Loucy (cell line): ENCODE results near the gene GMEB2.

Experiments used
- H2AFZ ChIP-seq: fragments of 200-600 bp; sonication (generic); 2 replicates; pipeline ENCODE4 v1.6.0; 2016; ENCODE audit warnings: antibody characterized with exemption, mild to moderate bottlenecking, low read length, moderate library complexity
- H3F3A ChIP-seq: fragments of 200-600 bp; 2 replicates; pipeline ENCODE4 v1.6.0; 2016; ENCODE audit warnings: antibody characterized with exemption, low read depth, mild to moderate bottlenecking
- H3K27me3 ChIP-seq: fragments of 200-600 bp; sonication (generic); 2 replicates; pipeline ENCODE4 v1.6.1; 2014; ENCODE audit warnings: low read length, mild to moderate bottlenecking; ENCODE audit not compliant: insufficient read depth, poor library complexity, severe bottlenecking
- H3K36me3 ChIP-seq: fragments of 200-600 bp; sonication (generic); 2 replicates; pipeline ENCODE4 v1.6.1; 2016; ENCODE audit warnings: low read length; ENCODE audit not compliant: insufficient read depth
- H3K4me1 ChIP-seq: fragments of 200-600 bp; sonication (generic); 2 replicates; pipeline ENCODE4 v1.5.1; 2014; ENCODE audit warnings: low read length, mild to moderate bottlenecking; ENCODE audit not compliant: insufficient read depth, poor library complexity, severe bottlenecking
- H3K4me2 ChIP-seq: fragments of 200-600 bp; sonication (generic); 2 replicates; pipeline ENCODE4 v1.6.0; 2014; ENCODE audit warnings: antibody characterized with exemption, low read length, low read depth, mild to moderate bottlenecking; ENCODE audit not compliant: poor library complexity, severe bottlenecking
- H3K4me3 ChIP-seq: fragments of 200-600 bp; sonication (generic); 2 replicates; pipeline ENCODE4 v1.5.1; 2014; ENCODE audit warnings: low read length, mild to moderate bottlenecking, mixed read lengths; ENCODE audit not compliant: poor library complexity, severe bottlenecking
- H3K79me2 ChIP-seq: fragments of 200-600 bp; sonication (generic); 2 replicates; pipeline ENCODE4 v1.6.1; 2014; ENCODE audit warnings: low read length; ENCODE audit not compliant: insufficient read depth
- H3K9ac ChIP-seq: fragments of 200-600 bp; sonication (generic); 2 replicates; pipeline ENCODE4 v1.6.0; 2014; ENCODE audit warnings: mild to moderate bottlenecking, low read depth, low read length, moderate library complexity; ENCODE audit not compliant: poor library complexity, severe bottlenecking
- H3K9me2 ChIP-seq: fragments of 200-600 bp; sonication (generic); replicated peaks from 2 replicates; pipeline ENCODE4 v1.6.1; 2016; ENCODE audit warnings: low read depth, low read length, mixed read lengths
- H3K9me3 ChIP-seq: fragments of 200-600 bp; sonication (generic); 2 replicates; pipeline ENCODE4 v1.6.1; 2014; ENCODE audit warnings: mild to moderate bottlenecking, antibody characterized with exemption, low read length, low read depth; ENCODE audit not compliant: insufficient read depth
- H4K20me1 ChIP-seq: fragments of 200-600 bp; sonication (generic); 2 replicates; pipeline ENCODE4 v1.6.0; 2014; ENCODE audit warnings: antibody characterized with exemption, low read length, mild to moderate bottlenecking; ENCODE audit not compliant: insufficient read depth, poor library complexity, severe bottlenecking
- CTCF ChIP-seq: fragments of 200-600 bp; sonication (generic); conservative IDR thresholded peaks from 2 replicates; pipeline ENCODE4 v1.5.1; 2014; ENCODE audit warnings: mild to moderate bottlenecking, antibody characterized with exemption, low read length
- EZH2phosphoT487 ChIP-seq: fragments of 200-600 bp; IDR thresholded peaks from 2 replicates; pipeline ENCODE4 v1.6.1; 2018; ENCODE audit warnings: antibody characterized with exemption, mild to moderate bottlenecking, moderate library complexity, borderline replicate concordance

Gene GMEB2

GRCh38 chr20:63658749-63659187 lies 31.9 kb upstream of the GMEB2 start:
- TF ChIP-seq EZH2phosphoT487 (no peak), CTCF (no peak)
- Histone ChIP-seq H2AFZ (peak overlapping the region; percentile 95), H4K20me1 (peaks cover 8% of the 10 kb centered on the region), H3K9me2 (no peaks in the 10 kb centered on the region), H3K36me3 (no peaks in the 10 kb centered on the region; the same call in 1 of the 2 replicates), H3K79me2 (peaks cover 41% of the 10 kb centered on the region), H3F3A (no peaks in the 10 kb centered on the region), H3K4me2 (peak overlapping the region; percentile 98), H3K9me3 (no peaks in the 10 kb centered on the region), H3K9ac (peak overlapping the region; percentile 84), H3K4me1 (peaks cover 32% of the 10 kb centered on the region), H3K4me3 (peak overlapping the region; percentile 91), H3K27me3 (no peaks in the 10 kb centered on the region)

- H3K27me3 ChIP-seq = no peaks in the 10 kb centered on the region
- peak within 1 kb of the TSS; percentile 98 for H3K4me2 ChIP-seq
- H3F3A ChIP-seq = no peaks in the 10 kb centered on the region
- no peak for TF ChIP-seq CTCF
- TF ChIP-seq EZH2phosphoT487 = no peak
- no peaks in the 10 kb centered on the region; the same call in 1 of the 2 replicates for H3K36me3 ChIP-seq
- no peaks in the 10 kb centered on the region for H3K9me2 ChIP-seq
- peak within 1 kb of the TSS; percentile 84 for H3K9ac ChIP-seq
- peaks cover 32% of the 10 kb centered on the region for H3K4me1 ChIP-seq
- H4K20me1 ChIP-seq = peaks cover 8% of the 10 kb centered on the region
- peak within 1 kb of the TSS; percentile 91 for H3K4me3 ChIP-seq
- no peaks in the 10 kb centered on the region for H3K9me3 ChIP-seq
- peaks cover 41% of the 10 kb centered on the region for H3K79me2 ChIP-seq
- H2AFZ ChIP-seq = peak within 1 kb of the TSS; percentile 95
Measured at GRCh38 chr20:63657937-63658748, 31.2 kb upstream of the GMEB2 start, which contains the start of gene RTEL1. Gene RTEL1, plus strand, starts transcription at chr20:63658312. Its CDS starts 1,091 bp downstream, at chr20:63659403.

GRCh38 chr20:63657260-63657936 lies 30.5 kb upstream of the GMEB2 start:
- peak overlapping the region; percentile 91 for H3K4me3 ChIP-seq
- H3K4me1 ChIP-seq = peaks cover 32% of the 10 kb centered on the region
- H3K4me2 ChIP-seq = peak overlapping the region; percentile 84
- peak overlapping the region; percentile 95; the same call in 1 of the 2 replicates for H2AFZ ChIP-seq
- peaks cover 8% of the 10 kb centered on the region for H4K20me1 ChIP-seq
- no peak for TF ChIP-seq EZH2phosphoT487
- TF ChIP-seq CTCF = no peak
- no peaks in the 10 kb centered on the region for H3K9me3 ChIP-seq
- no peaks in the 10 kb centered on the region; the same call in 1 of the 2 replicates for H3K36me3 ChIP-seq
- peaks cover 39% of the 10 kb centered on the region for H3K79me2 ChIP-seq
- no peaks in the 10 kb centered on the region for H3K9me2 ChIP-seq
- H3F3A ChIP-seq = no peaks in the 10 kb centered on the region
- no peaks in the 10 kb centered on the region for H3K27me3 ChIP-seq
- peak overlapping the region; percentile 84 for H3K9ac ChIP-seq
